Lung (tissue), 12 donors: ENCODE data around the gene ARPC1A. TPM values are rescaled to one million over a fixed set of nuclear protein-coding genes. Genes with fewer than 3 reads are reported as not detected.

Experiments used
- ATAC-seq: fragments of 200-7000 bp; cut with Tn5 transposase; one replicate; pipeline ENCODE4 v1.9.1; 2020; ENCODE audit warnings: moderate number of reproducible peaks; ENCODE audit not compliant: insufficient read depth, low FRiP score
- DNase-seq, 3 donors: peaks; one replicate each; pipeline ENCODE4 v3.0.0-alpha.2; 2013 to 2017
- H3K27ac ChIP-seq, 2 donors: one replicate each; pipeline ENCODE4 v1.5.1; 2013; ENCODE audit warnings: mild to moderate bottlenecking in 2 of 2, moderate library complexity in 2 of 2, control low read depth in 1 of 2, inconsistent platforms in 1 of 2, low read depth in 1 of 2, low read length in 1 of 2
- H3K27me3 ChIP-seq, 3 donors: one replicate each; pipeline ENCODE4 v1.5.1; 2013; ENCODE audit warnings: low read length in 2 of 3; ENCODE audit not compliant: control insufficient read depth in 3 of 3, insufficient read depth in 3 of 3
- H3K36me3 ChIP-seq, 4 donors: one replicate each; pipeline ENCODE4 v1.5.1; 2013; ENCODE audit warnings: low read length in 4 of 4, mild to moderate bottlenecking in 1 of 4, moderate library complexity in 1 of 4; ENCODE audit not compliant: control insufficient read depth in 4 of 4, insufficient read depth in 4 of 4
- H3K4me1 ChIP-seq, 5 donors: one replicate each; pipeline ENCODE4 v1.5.1; 2013; ENCODE audit warnings: low read length in 5 of 5, mild to moderate bottlenecking in 2 of 5, moderate library complexity in 1 of 5; ENCODE audit not compliant: control insufficient read depth in 5 of 5, insufficient read depth in 5 of 5
- H3K4me3 ChIP-seq: one replicate; pipeline ENCODE4 v1.5.1; 2013; ENCODE audit warnings: mild to moderate bottlenecking, control low read depth, moderate library complexity
- H3K9ac ChIP-seq, 2 donors: one replicate each; pipeline ENCODE4 v1.5.1; 2013; ENCODE audit warnings: low read length in 2 of 2, control low read depth in 1 of 2; ENCODE audit not compliant: insufficient read depth in 1 of 2
- H3K9me3 ChIP-seq, 4 donors: one replicate each; pipeline ENCODE4 v1.5.1; 2013; ENCODE audit warnings: low read length in 3 of 4, mild to moderate bottlenecking in 1 of 4, moderate library complexity in 1 of 4; ENCODE audit not compliant: control insufficient read depth in 4 of 4, insufficient read depth in 3 of 4
- CTCF ChIP-seq: IDR thresholded peaks from 2 replicates; pipeline ENCODE4 v1.5.1; 2012; ENCODE audit warnings: mild to moderate bottlenecking; ENCODE audit errors: control extremely low read depth, extremely low read depth
- WGBS, 2 donors: extraction: QIAGEN DNeasy Blood & Tissue Kit; methylation state at CpG; one replicate each; pipeline ENCODE4 v1.1.7; 2013; 5-methylcytosine and 5-hydroxymethylcytosine counted together
- polyA plus RNA-seq, 2 donors: library from polyadenylated mRNA; stranded (reverse); fragments of 200-250 nt; gene quantifications; one replicate each; pipeline ENCODE4 v1.2.1, GENCODE V29; 2013
- total RNA-seq, 2 donors: library from RNA; depleted of rRNA in 1 of 2; stranded (reverse); fragments of >200 nt in 1 of 2; gene quantifications; one replicate each; pipeline ENCODE4 v1.2.1, GENCODE V29; 2014 to 2021
- donor health status: control.
- donor health status: control.
- donor health status: Bipolar disorder and iron deficiency.
- donor health status: healthy.
- donor health status: DM: yes; HTN: yes; CAD: no.

ARPC1A gene
- total and polyA plus RNA-seq, 4 donors, result 71.3 to 212 (median 120) TPM

GRCh38 chr7:99309111-99309510 lies 16.6 kb upstream of the ARPC1A start:
- H3K9me3 ChIP-seq, result peaks cover 0 to 5% (median 1%) of the 10 kb centered on the region in 4 donors
- no peaks in the 10 kb centered on the region for H3K4me1 ChIP-seq
- H3K4me3 ChIP-seq, result no peak overlapping the region
- no peak for ATAC-seq
- TF ChIP-seq CTCF, result no peak
- no peaks in the 10 kb centered on the region for H3K36me3 ChIP-seq
- DNase-seq, result no peak
- WGBS, 2 donors, result 80 to 95% methylated on average over 7 of the region's 7 CpGs
- no peaks in the 10 kb centered on the region for H3K27me3 ChIP-seq
- no peak overlapping the region for H3K27ac ChIP-seq
- no peak overlapping the region for H3K9ac ChIP-seq

- Histone ChIP-seq H3K27ac (no peak overlapping the region), H3K4me1 (no peaks in the 10 kb centered on the region), H3K9ac (no peak overlapping the region), H3K27me3 (no peaks in the 10 kb centered on the region), H3K9me3 (peaks cover 0 to 5% (median 1%) of the 10 kb centered on the region in 4 donors), H3K4me3 (no peak overlapping the region), H3K36me3 (no peaks in the 10 kb centered on the region)
- no peak for TF ChIP-seq CTCF
- no peak for DNase-seq
- ATAC-seq, result no peak
- WGBS, 2 donors, result 93 to 100% methylated on average over 4 of the region's 4 CpGs
These were observed 15.7 kb upstream of the ARPC1A start for GRCh38 chr7:99310004-99310403.

GRCh38 chr7:99311702-99312101 lies 14.0 kb upstream of the ARPC1A start:
- no peaks in the 10 kb centered on the region for H3K36me3 ChIP-seq
- 87 to 95% methylated on average over 9 of the region's 9 CpGs for WGBS, 2 donors
- no peak overlapping the region for H3K9ac ChIP-seq
- H3K27me3 ChIP-seq, result no peaks in the 10 kb centered on the region
- H3K4me3 ChIP-seq, result no peak overlapping the region
- peaks cover 0 to 5% (median 1%) of the 10 kb centered on the region in 4 donors for H3K9me3 ChIP-seq
- no peak for TF ChIP-seq CTCF
- no peak for DNase-seq
- H3K27ac ChIP-seq, result no peak overlapping the region
- ATAC-seq, result no peak
- no peaks in the 10 kb centered on the region for H3K4me1 ChIP-seq
